CD4-positive, alpha-beta T cell treated with Interferon gamma for 1 hour (primary cell): Measurements from ENCODE around the gene GPR37L1.
"Not testable (repeated sequence)": the region's sequence is repeated elsewhere in the genome, so short reads cannot be mapped to it uniquely, and the experiment has no call there.

Source experiments
- DNase-seq: peaks from one replicate; pipeline ENCODE4 v3.0.0-alpha.2; 2020

The GPR37L1 gene

GRCh38 chr1:202158810-202159533 is 36.3 kb downstream of the GPR37L1 start:
- DNase-seq, result no peak

DNA sequence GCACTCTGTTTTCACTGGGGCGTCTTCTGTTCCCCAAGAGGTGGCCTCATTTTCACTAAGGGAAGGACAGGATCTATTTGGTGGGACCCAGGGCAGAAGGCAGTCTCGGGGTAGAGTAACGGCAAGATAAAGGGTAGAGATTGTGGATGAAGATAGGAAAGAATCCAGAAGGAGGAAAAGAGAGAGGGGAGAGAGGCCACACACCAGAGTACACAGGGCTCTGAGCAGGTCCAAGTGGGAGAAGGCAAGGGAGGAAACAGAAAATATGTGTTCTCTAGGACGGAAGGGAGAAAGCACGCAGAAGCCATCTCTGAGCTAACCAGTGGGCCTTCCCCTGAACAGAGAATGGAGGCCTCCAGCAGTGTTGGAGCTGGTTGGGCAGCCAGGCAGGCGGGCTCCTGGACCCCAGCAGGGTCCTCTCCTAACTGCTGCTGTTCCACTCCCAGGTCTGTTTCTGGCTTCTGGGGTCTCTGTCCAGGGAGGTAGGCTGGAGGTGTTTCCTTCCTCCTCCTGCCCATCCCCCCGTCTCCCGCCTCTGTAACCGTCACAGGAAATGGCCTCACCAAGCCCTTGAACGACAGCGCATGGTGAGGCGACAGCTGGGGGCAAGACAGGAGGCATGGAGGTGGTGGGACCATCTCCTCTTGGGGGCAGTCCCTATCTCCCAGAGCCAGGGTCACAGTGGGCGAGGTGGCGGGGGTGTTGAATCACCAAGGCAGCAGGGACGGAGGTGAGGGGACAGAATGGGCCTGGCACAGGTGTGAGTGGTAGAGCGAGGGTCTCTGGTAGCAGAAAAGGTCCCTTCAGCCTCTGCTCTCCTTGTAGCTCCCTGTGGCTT is 37.0 kb downstream of the GPR37L1 start:
- peak; percentile 67 for DNase-seq

GRCh38 chr1:202160377-202160940 is 37.7 kb downstream of the GPR37L1 start, which contains the start of gene PTPN7:
TSS of gene PTPN7 (minus strand) at chr1:202160602. CDS start at chr1:202159402, 1,200 bp downstream.
- DNase-seq, result peak; percentile 82

DNA sequence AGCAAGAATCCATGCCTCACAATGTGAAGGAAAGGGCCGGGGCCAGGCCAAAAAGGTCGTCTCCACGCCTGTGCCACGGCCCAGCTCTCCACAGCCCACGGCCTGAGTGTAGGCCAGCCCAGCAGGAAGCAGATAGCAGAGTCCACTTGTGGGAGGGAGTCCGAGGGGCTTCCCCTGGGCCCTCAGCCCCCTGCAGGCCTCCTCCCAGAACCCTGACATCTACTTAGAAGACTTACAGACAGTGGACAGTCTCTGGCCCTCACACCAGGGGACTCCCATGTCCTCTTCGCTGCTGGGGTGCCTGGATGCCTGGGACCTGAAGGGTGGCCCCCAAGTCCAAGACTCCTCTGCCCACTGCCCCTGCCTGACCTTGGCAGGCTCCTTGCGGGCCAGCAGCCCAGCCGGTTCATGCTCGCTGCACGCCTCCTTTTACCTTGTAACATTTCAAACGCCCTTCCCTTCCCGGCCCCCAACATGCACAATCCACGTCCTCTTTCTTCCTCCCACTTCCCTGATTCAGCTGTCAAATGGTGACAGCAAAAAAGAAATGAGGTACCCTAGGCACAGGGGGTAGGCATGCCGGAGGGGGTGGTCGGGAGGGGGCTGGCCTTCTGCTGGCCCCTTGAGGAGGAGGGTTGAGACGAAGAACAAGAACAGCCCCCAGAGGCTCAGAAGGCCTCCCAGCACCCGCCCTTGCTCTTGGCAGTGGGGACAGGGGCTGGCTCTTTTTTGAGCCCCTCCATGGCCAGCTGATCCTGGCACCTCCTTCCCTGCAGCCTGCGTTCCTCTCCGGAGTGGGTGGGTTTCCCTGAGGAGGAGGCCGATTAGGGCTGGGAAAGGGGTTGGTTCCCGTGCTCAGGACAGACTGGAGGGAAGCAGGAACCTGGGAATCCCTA is 38.7 kb downstream of the GPR37L1 start:
- no peak for DNase-seq

DNA sequence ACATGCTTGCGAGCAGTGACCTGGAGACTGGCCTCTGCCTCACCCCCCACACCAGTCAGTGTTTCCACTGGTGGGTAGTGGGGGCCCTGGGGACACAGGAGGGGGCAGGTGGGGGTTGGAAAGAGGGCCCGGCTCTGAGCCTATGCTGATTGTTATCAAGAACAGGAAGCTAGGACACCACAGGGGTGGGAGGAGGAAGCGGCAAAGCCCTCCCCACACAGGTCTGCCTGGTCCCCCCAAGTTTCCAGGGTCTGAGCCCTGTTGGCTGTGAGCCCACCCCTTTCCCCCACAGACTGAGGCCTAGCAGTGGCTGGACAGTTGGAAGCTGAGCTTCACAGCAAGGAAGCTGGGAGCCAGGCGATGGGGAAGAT is 39.3 kb downstream of the GPR37L1 start:
- DNase-seq, result peak; percentile 39

DNA sequence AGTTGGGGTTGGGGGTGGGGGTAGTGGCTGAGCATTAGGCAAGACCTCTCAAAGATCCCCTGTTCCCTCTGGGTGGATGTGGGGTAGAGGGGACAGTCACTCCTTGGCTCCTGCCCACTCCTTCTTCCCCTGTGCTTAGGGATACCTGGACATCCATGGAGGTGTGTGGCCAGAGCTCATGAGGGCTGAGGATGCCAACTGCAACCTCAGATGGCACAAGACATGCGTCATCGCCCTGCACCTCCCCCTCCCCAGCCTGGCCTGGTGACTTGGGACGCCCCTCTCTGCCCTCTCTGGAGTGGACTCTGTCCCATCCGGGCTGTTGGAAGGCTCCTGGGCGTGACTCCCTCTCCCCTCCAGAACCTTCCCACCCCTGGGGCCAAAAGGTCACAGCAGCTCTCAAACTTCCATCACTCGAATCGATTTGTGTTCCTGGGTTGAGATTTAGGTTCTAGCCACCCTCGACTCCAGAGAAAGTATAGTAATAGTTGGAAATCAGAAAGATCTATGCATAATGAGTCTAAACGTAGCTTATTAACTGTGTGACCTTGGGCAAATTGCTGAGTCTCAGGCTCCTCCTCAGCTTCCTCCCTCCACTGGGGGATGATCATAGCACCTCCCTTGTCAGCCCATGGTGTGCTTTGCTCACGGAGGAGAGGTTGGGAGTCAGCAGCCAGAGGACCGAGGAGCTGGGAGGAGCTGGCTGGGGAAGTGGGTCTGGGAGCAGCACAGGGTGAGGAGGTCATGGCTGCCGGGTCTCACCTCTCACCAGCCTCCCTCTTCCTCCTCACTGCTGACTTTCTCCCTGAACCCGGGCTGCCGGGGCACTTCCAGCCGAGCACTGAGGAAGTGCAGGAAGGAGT is 39.9 kb downstream of the GPR37L1 start:
- no peak for DNase-seq

- no peak for DNase-seq
These were observed 40.9 kb downstream of the GPR37L1 start for GRCh38 chr1:202163281-202164270.

GRCh38 chr1:202164271-202165037 is 41.7 kb downstream of the GPR37L1 start:
- peak; percentile 79 for DNase-seq

- no peak for DNase-seq
These were observed 42.7 kb downstream of the GPR37L1 start for GRCh38 chr1:202165267-202165941.

DNA sequence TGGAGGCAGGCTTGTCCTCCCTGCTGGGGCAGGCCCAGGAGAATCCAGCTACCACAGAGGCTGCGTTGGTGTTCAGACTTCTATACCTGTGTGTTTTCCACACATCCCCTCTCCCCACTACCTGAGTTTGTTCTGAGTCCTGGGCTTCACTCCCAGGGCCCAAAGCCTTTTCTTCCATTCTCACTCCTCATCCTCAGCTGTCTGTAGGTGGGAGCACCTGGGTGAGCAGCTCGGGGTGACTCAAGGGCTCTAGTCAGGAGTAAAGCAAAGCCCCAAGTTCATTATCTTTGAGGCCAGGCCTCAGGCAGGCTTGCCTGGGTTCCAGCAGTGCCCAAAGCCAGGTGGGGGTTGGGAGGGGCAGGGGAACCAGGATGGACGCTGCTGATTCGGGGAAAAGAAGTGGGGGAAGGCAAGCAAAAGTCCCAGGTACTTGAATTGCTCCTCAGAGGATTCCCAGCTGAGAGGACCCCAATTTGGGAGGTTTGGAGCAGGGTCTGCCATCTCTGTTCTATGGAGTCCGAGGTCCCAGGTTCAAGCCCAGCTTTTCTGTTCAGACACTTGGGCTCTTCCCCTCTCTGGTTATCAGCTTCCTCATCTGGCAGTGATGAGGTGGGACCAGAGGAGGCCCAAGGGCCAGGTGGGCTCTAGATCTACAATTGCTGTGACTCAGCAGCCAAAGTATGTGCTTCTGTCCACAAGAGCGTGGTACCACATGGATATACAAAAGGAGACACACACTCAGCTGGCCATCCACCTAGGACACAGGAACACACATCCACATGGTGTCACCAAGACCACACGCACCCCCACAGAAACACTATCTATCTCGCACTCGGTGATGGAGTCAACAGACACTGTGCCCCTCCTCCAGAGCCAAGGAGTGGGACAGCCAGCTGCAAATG is 43.5 kb downstream of the GPR37L1 start:
- DNase-seq, result no peak

GRCh38 chr1:202167054-202167453 is 44.3 kb downstream of the GPR37L1 start:
- DNase-seq, result not testable (repeated sequence)

DNA sequence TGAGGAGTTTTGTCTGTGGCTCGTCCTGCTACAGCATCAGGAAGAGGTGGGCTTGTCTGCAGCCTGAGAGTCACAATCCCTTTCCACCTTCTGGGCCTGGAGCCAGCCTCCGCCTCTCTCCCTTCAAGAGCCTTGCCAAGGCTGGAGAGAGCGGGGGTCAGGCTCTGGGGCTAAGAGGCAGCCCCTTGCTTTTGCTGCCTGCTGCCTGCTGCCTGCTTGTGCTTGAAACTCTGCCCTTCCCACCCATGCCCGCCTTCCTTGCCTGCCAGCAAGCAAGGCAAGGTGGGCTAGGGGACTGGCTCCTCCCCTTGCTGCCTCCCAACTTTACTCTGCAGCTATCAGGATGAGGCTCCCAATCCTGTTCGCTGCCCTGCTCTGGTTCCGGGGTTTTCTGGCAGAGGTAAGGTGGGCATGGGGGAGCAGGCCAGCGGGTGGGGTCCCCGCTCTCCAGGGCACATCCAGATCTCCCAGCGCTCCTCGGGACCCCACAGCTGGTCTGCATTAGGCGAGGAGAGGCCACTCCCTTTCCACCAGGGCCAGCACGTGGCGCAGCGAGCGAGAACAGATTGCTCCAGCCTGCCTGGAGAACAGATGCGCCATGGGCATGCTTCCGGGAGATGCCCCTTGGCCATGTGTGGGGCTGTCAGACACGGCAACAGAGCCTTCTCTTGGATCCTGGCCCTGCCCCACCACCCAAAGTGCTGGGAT is 45.1 kb downstream of the GPR37L1 start:
- no peak for DNase-seq

GRCh38 chr1:202168861-202169260 is 46.1 kb downstream of the GPR37L1 start:
- DNase-seq, result no peak

GRCh38 chr1:202170726-202171125 is 48.0 kb downstream of the GPR37L1 start:
- no peak for DNase-seq

- DNase-seq, result no peak
These were observed 48.7 kb downstream of the GPR37L1 start for GRCh38 chr1:202171292-202172014.

DNA sequence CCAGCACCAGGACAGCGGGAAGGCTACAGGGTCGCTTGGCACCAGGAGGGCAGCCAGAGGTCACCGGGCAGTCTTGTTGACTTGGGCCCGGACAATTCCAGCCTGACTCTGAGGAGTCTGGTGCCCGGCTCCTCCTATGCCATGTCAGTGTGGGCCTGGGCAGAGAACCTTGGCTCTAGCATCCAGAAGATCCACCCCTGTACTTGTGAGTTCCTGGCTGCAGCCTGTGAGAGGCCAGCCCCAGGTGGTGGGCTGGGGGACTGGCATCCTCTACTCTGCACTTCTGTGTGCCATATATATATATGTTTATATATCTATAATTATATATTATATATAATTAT is 49.3 kb downstream of the GPR37L1 start:
- no peak for DNase-seq

DNA sequence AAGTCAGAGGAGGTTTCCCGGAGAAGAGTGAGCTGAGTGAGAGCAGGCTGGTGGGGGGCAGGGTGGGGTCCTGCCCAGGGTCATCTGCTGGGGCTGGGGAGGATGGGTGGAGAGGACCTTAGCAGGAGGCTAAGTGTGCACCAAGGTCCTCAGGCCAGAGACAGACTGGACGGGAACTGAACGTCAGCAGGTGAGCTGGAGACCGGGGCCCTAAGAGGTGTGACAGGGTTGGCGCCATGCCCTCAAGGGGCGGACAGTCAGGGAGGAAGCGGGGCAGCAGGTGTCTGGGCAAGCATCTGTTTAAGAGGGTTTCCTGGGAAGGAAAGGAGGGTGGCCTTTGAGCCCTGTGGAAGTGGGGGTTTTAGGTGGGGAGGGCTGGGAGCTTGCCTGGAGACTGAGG is 51.3 kb downstream of the GPR37L1 start:
- no peak for DNase-seq
